22Rv1 (cell line): Measurements from ENCODE around the gene ZFAND2B.
A peak's percentile ranks its signal among the peaks of the same experiment; 100 is the strongest.

Experiments
- H3K27ac ChIP-seq: fragments of 450-650 bp; 2 replicates; pipeline ENCODE4 v1.5.1; 2017
- CTCF ChIP-seq: fragments of 450-650 bp; IDR thresholded peaks from 2 replicates; pipeline ENCODE4 v1.5.1; 2017; ENCODE audit warnings: mild to moderate bottlenecking
- ZFX ChIP-seq: fragments of 450-650 bp; IDR thresholded peaks from 2 replicates; pipeline ENCODE4 v1.6.1; 2017; ENCODE audit warnings: antibody characterized with exemption, borderline replicate concordance

Gene ZFAND2B

DNA sequence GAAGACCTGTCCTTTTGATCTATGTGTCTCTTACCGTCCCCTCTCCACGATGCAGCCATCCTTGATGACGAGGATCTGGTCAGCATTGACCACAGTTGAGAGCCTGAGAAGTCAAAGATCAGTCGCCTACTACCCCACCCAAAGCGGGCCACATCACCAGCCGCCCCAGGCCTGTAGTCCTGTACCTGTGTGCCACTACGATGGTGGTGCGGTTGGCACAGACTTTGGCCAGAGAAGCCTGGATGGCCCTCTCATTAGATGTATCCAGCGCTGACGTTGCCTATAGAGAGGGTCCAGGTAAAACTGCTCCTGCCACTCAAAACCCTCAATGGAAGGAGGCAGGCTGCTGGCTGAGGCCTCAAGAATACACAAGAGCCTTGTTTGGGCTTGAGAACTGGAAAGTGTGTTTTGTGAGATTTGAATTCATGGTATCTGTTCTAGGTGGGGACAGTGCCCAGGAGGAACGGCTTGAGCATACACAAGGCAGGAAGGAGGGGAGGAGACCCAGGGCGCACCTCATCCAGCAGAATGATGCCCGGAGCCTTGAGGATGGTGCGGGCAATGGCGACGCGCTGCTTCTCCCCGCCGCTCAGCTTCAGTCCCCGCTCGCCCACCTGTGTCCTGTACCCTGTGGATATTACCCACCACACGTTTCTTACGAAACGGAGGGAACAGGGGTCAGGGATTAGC is 3.8 kb downstream of the ZFAND2B start:
- TF ChIP-seq CTCF = no peak
- peak overlapping the region; percentile 92; the same call in 1 of the 2 replicates for H3K27ac ChIP-seq

- peak overlapping the region; percentile 6; the same call in 1 of the 2 replicates for H3K27ac ChIP-seq
- TF ChIP-seq CTCF (no peak), ZFX (no peak)
Observed at GRCh38 chr2:219210886-219211362, 4.3 kb downstream of the ZFAND2B start.

DNA sequence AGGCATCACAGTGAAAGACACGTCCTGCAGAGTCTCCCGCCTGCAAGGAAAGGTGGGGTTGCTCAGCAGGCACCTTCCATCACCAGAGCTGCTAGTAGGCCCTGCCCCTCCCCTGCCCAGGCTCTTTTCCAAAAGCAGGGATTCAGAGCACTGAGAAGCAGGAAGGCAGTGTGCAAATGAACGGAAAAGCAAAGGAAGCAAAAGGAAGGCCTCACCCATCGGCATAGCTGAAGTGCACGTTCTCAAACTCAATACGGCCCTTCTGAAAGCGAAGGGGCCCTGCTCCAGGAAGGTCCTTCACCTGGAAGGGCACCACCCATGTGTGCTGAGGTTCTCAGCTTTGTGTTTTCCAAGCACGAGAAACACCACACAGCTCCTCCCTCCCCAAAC is 6.4 kb downstream of the ZFAND2B start:
- no peak overlapping the region for H3K27ac ChIP-seq
- no peak for TF ChIP-seq ZFX
- no peak for TF ChIP-seq CTCF

DNA sequence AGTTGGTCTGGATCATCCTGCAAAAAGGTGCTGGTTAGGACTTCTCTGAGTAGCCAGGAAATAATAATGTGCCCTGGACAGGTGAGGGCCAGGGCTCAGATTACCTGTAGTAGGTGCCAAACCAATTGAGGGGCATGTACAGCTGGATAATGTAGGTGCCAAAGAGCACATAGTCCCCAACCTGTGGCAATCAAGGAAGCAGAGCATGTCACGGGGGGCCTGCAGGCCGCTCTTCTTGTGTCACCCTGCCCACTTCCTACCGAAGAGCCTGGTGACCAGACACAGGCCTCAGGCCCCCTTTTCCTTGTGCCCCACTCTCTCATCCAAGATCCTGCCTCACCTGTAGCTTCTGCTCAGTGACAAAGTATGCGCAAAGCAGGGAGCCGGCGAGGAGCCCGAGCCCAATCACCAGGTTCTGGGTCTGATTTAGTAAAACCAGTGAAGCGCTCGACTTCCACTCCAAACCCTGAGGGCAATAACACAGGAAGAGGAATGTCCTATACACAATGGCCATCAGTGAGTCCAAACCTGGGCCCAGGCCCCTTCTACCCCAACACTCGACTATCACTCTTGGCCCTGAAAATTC is 7.0 kb downstream of the ZFAND2B start:
- TF ChIP-seq ZFX = no peak
- TF ChIP-seq CTCF = no peak
- H3K27ac ChIP-seq = no peak overlapping the region

- H3K27ac ChIP-seq = no peak overlapping the region
- no peak for TF ChIP-seq ZFX
- no peak for TF ChIP-seq CTCF
Observed at GRCh38 chr2:219214141-219214540, 7.6 kb downstream of the ZFAND2B start.

- TF ChIP-seq CTCF (no peak), ZFX (no peak)
- H3K27ac ChIP-seq = no peak overlapping the region
Observed at GRCh38 chr2:219214786-219215185, 8.2 kb downstream of the ZFAND2B start.

- TF ChIP-seq CTCF = no peak
- TF ChIP-seq ZFX = no peak
- H3K27ac ChIP-seq = peak overlapping the region; percentile 97
Observed at GRCh38 chr2:219215871-219216534, 9.4 kb downstream of the ZFAND2B start.
